WTC11 (cell line): ENCODE results near the gene COX6A1. TPM values are rescaled to one million over a fixed set of nuclear protein-coding genes. Genes with fewer than 3 reads are reported as not detected.

Source experiments
- ATAC-seq: fragments of 200-7000 bp; cut with Tn5 transposase; 2 replicates; pipeline ENCODE4 v1.10.0; 2021; ENCODE audit warnings: mild to moderate bottlenecking, moderate library complexity
- CTCF ChIA-PET: fragments of 300-600 bp; sonication (Branson Sonifier 250); formaldehyde crosslinking; loops from one replicate; lab custom pipeline; 2021; ENCODE audit warnings: antibody characterized with exemption; lab: Charles Lee
- POLR2A ChIA-PET: fragments of 350-600 bp; sonication (Branson Sonifier 250); formaldehyde crosslinking; loops from one replicate; lab custom pipeline; 2021; ENCODE audit warnings: antibody characterized with exemption; lab: Charles Lee
- DNase-seq: peaks from one replicate; pipeline ENCODE4 v3.0.0; 2021; ENCODE audit warnings: low spot score
- H3K27ac Mint-ChIP-seq: 2 replicates; pipeline ENCODE4 v1.8.0; 2021; ENCODE audit warnings: mixed read lengths
- H3K27me3 Mint-ChIP-seq: 2 replicates; pipeline ENCODE4 v1.8.0; 2021; ENCODE audit warnings: low read depth, mild to moderate bottlenecking, moderate library complexity, mixed read lengths
- H3K36me3 Mint-ChIP-seq: 2 replicates; pipeline ENCODE4 v1.8.0; 2021; ENCODE audit warnings: mixed read lengths
- H3K4me1 Mint-ChIP-seq: 2 replicates; pipeline ENCODE4 v1.8.0; 2022; ENCODE audit warnings: mixed read lengths
- H3K4me3 Mint-ChIP-seq: 2 replicates; pipeline ENCODE4 v1.8.0; 2021; ENCODE audit warnings: mild to moderate bottlenecking, moderate library complexity, mixed read lengths
- H3K9me3 Mint-ChIP-seq: 2 replicates; pipeline ENCODE4 v1.8.0; 2021; ENCODE audit warnings: mixed read lengths
- CREB1 ChIP-seq: sonication (generic); formaldehyde crosslinking; IDR thresholded peaks from 2 replicates; pipeline ENCODE4 v1.8.0; 2023; ENCODE audit warnings: mild to moderate bottlenecking, missing genetic modification reagents
- EMX1 ChIP-seq: fragments of 250-450 bp; sonication (Bioruptor Pico); IDR thresholded peaks from 2 replicates; pipeline ENCODE4 v1.8.0; 2021; ENCODE audit warnings: mild to moderate bottlenecking
- ETV6 ChIP-seq: sonication (generic); formaldehyde crosslinking; IDR thresholded peaks from 2 replicates; pipeline ENCODE4 v1.8.1; 2022; ENCODE audit warnings: mild to moderate bottlenecking, missing genetic modification reagents
- FOXJ3 ChIP-seq: sonication (generic); formaldehyde crosslinking; IDR thresholded peaks from 2 replicates; pipeline ENCODE4 v1.9.0; 2021; ENCODE audit warnings: missing genetic modification reagents, mild to moderate bottlenecking, borderline replicate concordance
- GABPB1 ChIP-seq: sonication (generic); formaldehyde crosslinking; IDR thresholded peaks from 2 replicates; pipeline ENCODE4 v1.8.1; 2023; ENCODE audit warnings: mild to moderate bottlenecking, missing genetic modification reagents
- GRHL2 ChIP-seq: fragments of 250-450 bp; sonication (Bioruptor Pico); IDR thresholded peaks from 2 replicates; pipeline ENCODE4 v1.8.0; 2022; ENCODE audit warnings: mild to moderate bottlenecking, moderate library complexity; ENCODE audit not compliant: insufficient replicate concordance, severe bottlenecking
- GTF2I ChIP-seq: fragments of 250-450 bp; sonication (Bioruptor Pico); conservative IDR thresholded peaks from 2 replicates; pipeline ENCODE4 v1.4.0; 2021; ENCODE audit warnings: mild to moderate bottlenecking
- NR2C2 ChIP-seq: sonication (generic); formaldehyde crosslinking; IDR thresholded peaks from 2 replicates; pipeline ENCODE4 v1.8.0; 2022; ENCODE audit warnings: mild to moderate bottlenecking, missing genetic modification reagents
- TEAD1 ChIP-seq: sonication (generic); formaldehyde crosslinking; IDR thresholded peaks from 2 replicates; pipeline ENCODE4 v1.8.0; 2022; ENCODE audit warnings: mild to moderate bottlenecking, missing genetic modification reagents
- TP53 ChIP-seq: sonication (generic); formaldehyde crosslinking; IDR thresholded peaks from 2 replicates; pipeline ENCODE4 v1.8.1; 2023; ENCODE audit warnings: mild to moderate bottlenecking, missing genetic modification reagents
- ZNF121 ChIP-seq: sonication (generic); formaldehyde crosslinking; IDR thresholded peaks from 2 replicates; pipeline ENCODE4 v1.8.0; 2023; ENCODE audit warnings: missing genetic modification reagents
- total RNA-seq: library from RNA; stranded (reverse); gene quantifications from 3 replicates; pipeline ENCODE4 v1.2.3, GENCODE V29; 2021
- TF ChIP-seq, protein P1 (sequence below): sonication (generic); formaldehyde crosslinking; IDR thresholded peaks from 2 replicates; pipeline ENCODE4 v1.8.0; 2023; ENCODE audit warnings: missing genetic modification reagents
- TF ChIP-seq, protein P2 (sequence below): sonication (generic); formaldehyde crosslinking; IDR thresholded peaks from 2 replicates; pipeline ENCODE4 v1.8.1; 2023; ENCODE audit warnings: mild to moderate bottlenecking, missing genetic modification reagents
- TF ChIP-seq, protein P3 (sequence below): sonication (generic); formaldehyde crosslinking; IDR thresholded peaks from 2 replicates; pipeline ENCODE4 v1.8.0; 2023; ENCODE audit warnings: missing genetic modification reagents, mild to moderate bottlenecking, borderline replicate concordance
- TF ChIP-seq, protein P4 (sequence below): sonication (generic); formaldehyde crosslinking; IDR thresholded peaks from 2 replicates; pipeline ENCODE4 v1.8.1; 2022; ENCODE audit warnings: missing genetic modification reagents, borderline replicate concordance

Gene COX6A1
- total RNA-seq, 1 experiment from 2014 or later = 573 TPM

DNA sequence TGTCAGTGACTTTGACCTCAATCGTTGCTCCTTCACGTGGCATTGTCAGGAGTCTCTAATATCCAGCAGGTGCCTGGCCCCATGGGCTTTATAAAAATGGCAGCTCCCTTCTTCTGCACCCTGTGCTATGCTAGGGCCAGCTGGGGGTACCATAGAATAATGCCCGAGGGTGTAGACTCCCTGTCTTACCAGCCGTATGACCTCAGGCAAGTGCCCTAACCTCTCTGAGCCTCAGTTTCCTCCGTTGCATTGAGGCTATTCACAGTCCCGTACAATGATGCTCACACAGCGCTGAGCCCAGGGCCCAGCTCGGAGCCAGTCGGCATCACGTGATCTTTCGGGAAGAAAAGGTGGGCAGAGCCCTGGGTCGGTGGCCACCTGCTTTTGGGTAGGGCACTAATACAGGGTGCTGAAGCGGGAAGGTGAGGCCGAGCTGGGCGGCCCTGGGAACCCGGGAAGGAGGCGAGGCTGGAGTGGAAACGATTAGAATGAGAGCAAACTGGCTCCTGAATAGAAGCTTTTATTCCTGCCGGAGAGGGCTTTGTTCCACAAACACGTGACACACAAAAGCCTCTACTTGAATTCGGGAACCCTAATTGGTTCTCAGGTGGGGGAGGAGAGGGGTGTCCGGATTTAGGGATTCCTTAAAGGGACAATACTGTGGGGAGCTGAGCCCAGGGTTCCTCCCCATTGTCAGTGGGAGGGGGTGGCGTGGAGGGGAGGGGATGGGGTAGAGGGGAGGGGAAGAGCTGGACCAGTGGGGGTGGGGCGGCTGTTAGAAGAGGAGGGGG lies 49.0 kb upstream of the COX6A1 start (continued):
- TF ChIP-seq, protein P1, sequence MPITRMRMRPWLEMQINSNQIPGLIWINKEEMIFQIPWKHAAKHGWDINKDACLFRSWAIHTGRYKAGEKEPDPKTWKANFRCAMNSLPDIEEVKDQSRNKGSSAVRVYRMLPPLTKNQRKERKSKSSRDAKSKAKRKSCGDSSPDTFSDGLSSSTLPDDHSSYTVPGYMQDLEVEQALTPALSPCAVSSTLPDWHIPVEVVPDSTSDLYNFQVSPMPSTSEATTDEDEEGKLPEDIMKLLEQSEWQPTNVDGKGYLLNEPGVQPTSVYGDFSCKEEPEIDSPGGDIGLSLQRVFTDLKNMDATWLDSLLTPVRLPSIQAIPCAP (CRISPR knock-in tag) = no peak
- TF ChIP-seq GTF2I (CRISPR knock-in tag) = no peak
- no peak for TF ChIP-seq EMX1 (CRISPR knock-in tag)
- TF ChIP-seq CREB1 (CRISPR knock-in tag) = no peak
- 0 out of 2 replicates have a peak, but pooled peaks have one; percentile 75 for TF ChIP-seq TEAD1
- no peak for TF ChIP-seq NR2C2 (CRISPR knock-in tag)
- TF ChIP-seq, protein P2, sequence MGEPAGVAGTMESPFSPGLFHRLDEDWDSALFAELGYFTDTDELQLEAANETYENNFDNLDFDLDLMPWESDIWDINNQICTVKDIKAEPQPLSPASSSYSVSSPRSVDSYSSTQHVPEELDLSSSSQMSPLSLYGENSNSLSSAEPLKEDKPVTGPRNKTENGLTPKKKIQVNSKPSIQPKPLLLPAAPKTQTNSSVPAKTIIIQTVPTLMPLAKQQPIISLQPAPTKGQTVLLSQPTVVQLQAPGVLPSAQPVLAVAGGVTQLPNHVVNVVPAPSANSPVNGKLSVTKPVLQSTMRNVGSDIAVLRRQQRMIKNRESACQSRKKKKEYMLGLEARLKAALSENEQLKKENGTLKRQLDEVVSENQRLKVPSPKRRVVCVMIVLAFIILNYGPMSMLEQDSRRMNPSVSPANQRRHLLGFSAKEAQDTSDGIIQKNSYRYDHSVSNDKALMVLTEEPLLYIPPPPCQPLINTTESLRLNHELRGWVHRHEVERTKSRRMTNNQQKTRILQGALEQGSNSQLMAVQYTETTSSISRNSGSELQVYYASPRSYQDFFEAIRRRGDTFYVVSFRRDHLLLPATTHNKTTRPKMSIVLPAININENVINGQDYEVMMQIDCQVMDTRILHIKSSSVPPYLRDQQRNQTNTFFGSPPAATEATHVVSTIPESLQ (CRISPR knock-in tag) = no peak
- TF ChIP-seq, protein P3, sequence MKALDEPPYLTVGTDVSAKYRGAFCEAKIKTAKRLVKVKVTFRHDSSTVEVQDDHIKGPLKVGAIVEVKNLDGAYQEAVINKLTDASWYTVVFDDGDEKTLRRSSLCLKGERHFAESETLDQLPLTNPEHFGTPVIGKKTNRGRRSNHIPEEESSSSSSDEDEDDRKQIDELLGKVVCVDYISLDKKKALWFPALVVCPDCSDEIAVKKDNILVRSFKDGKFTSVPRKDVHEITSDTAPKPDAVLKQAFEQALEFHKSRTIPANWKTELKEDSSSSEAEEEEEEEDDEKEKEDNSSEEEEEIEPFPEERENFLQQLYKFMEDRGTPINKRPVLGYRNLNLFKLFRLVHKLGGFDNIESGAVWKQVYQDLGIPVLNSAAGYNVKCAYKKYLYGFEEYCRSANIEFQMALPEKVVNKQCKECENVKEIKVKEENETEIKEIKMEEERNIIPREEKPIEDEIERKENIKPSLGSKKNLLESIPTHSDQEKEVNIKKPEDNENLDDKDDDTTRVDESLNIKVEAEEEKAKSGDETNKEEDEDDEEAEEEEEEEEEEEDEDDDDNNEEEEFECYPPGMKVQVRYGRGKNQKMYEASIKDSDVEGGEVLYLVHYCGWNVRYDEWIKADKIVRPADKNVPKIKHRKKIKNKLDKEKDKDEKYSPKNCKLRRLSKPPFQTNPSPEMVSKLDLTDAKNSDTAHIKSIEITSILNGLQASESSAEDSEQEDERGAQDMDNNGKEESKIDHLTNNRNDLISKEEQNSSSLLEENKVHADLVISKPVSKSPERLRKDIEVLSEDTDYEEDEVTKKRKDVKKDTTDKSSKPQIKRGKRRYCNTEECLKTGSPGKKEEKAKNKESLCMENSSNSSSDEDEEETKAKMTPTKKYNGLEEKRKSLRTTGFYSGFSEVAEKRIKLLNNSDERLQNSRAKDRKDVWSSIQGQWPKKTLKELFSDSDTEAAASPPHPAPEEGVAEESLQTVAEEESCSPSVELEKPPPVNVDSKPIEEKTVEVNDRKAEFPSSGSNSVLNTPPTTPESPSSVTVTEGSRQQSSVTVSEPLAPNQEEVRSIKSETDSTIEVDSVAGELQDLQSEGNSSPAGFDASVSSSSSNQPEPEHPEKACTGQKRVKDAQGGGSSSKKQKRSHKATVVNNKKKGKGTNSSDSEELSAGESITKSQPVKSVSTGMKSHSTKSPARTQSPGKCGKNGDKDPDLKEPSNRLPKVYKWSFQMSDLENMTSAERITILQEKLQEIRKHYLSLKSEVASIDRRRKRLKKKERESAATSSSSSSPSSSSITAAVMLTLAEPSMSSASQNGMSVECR (CRISPR knock-in tag) = 0 out of 2 replicates have a peak, but pooled peaks have one; percentile 54
- no peak for TF ChIP-seq TP53
- no peak for TF ChIP-seq GABPB1

GRCh38 chr12:120390540-120391120 lies 47.3 kb upstream of the COX6A1 start:
- H3K27me3 Mint-ChIP-seq = no peaks in the 10 kb centered on the region
- POLR2A ChIA-PET = no interaction called here
- no peaks in the 10 kb centered on the region for H3K9me3 Mint-ChIP-seq
- no peaks in the 10 kb centered on the region for H3K36me3 Mint-ChIP-seq
- H3K4me3 Mint-ChIP-seq = peak overlapping the region; percentile 29; the same call in 1 of the 2 replicates
- no peak for DNase-seq
- ATAC-seq = no peak
- H3K4me1 Mint-ChIP-seq = peaks cover 49% of the 10 kb centered on the region
- CTCF ChIA-PET = interaction anchor here (4.6 kb wide), 1 partner anchor 39 kb away, joined by 33 read pairs; no protein-coding TSS in a partner anchor
- TF ChIP-seq GTF2I (CRISPR knock-in tag) (peak; percentile 63; the same call in 1 of the 2 replicates), GRHL2 (CRISPR knock-in tag) (no peak), ETV6 (CRISPR knock-in tag) (0 out of 2 replicates have a peak, but pooled peaks have one; percentile 83), FOXJ3 (CRISPR knock-in tag) (no peak), ZNF121 (CRISPR knock-in tag) (no peak)
- TF ChIP-seq, protein P4, sequence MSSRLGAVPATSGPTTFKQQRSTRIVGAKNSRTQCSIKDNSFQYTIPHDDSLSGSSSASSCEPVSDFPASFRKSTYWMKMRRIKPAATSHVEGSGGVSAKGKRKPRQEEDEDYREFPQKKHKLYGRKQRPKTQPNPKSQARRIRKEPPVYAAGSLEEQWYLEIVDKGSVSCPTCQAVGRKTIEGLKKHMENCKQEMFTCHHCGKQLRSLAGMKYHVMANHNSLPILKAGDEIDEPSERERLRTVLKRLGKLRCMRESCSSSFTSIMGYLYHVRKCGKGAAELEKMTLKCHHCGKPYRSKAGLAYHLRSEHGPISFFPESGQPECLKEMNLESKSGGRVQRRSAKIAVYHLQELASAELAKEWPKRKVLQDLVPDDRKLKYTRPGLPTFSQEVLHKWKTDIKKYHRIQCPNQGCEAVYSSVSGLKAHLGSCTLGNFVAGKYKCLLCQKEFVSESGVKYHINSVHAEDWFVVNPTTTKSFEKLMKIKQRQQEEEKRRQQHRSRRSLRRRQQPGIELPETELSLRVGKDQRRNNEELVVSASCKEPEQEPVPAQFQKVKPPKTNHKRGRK (CRISPR knock-in tag) = peak; percentile 97
- 0 out of 2 replicates have a peak overlapping the region, but pooled peaks have one; percentile 32 for H3K27ac Mint-ChIP-seq
